ENCODE results near the gene NUCKS1.
"Not testable (repeated sequence)": the region's sequence is repeated elsewhere in the genome, so short reads cannot be mapped to it uniquely, and the experiment has no call there.

The NUCKS1 gene

DNA sequence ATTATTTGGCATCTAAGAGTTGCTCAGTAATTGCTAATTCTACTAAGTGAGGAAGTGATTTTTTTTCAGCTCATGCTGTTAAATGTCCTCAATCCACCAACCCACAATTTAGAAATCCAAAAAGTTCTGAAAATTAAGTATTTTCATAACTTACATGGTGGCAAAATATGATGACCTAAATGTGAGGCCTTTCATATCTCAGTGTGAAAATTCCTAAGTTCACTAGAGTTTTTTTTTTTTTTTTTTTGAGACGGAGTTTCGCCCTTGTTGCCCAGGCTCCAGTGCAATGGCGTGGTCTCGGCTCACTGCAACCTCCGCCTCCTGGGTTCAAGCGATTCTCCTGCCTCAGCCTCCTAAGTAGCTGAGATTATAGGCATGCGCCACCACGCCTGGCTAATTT, 5.6 kb downstream of the NUCKS1 start:
- H3K4me1 ChIP-seq (ENCODE audit: control insufficient read depth, insufficient read depth, low read length) = peaks cover 6% of the 10 kb centered on the region
- no peaks in the 10 kb centered on the region for H3K9me3 ChIP-seq (ENCODE audit: control insufficient read depth, low read length)

DNA sequence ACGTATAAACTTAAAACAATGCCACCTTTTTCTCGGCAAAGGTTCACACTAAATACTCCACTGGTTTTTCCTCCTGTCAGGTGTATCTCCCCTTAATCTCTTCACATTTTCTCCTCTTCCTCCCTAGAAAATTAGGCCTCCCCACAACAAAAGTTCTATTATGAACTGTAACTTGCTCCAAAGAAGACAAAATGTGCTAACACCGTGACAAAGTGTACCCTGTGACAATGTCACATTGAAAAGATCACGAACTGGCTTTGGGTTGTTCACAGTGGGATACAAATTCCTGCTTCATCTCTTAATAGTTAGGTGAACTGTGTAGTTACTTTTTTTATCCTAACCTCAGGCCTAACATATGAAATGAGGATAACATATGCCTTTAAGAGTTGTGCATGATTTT, 6.0 kb downstream of the NUCKS1 start:
- Histone ChIP-seq H3K4me1 (ENCODE audit: control insufficient read depth, insufficient read depth, low read length) (peaks cover 6% of the 10 kb centered on the region), H3K4me3 (ENCODE audit: low read length) (no peak overlapping the region), H3K9me3 (ENCODE audit: control insufficient read depth, low read length) (no peaks in the 10 kb centered on the region), H3K27me3 (ENCODE audit: control insufficient read depth, insufficient read depth, low read length) (no peaks in the 10 kb centered on the region), H3K36me3 (ENCODE audit: control insufficient read depth, insufficient read depth, low read length) (no peaks in the 10 kb centered on the region), H3K9ac (ENCODE audit: low read length) (no peak overlapping the region)

More for the DNA sequence above, 5.6 kb downstream of the NUCKS1 start:
- no peak overlapping the region for H3K4me3 ChIP-seq (ENCODE audit: low read length)
- no peaks in the 10 kb centered on the region for H3K27me3 ChIP-seq (ENCODE audit: control insufficient read depth, insufficient read depth, low read length)
- no peak overlapping the region for H3K9ac ChIP-seq (ENCODE audit: low read length)
- no peaks in the 10 kb centered on the region for H3K36me3 ChIP-seq (ENCODE audit: control insufficient read depth, insufficient read depth, low read length)

DNA sequence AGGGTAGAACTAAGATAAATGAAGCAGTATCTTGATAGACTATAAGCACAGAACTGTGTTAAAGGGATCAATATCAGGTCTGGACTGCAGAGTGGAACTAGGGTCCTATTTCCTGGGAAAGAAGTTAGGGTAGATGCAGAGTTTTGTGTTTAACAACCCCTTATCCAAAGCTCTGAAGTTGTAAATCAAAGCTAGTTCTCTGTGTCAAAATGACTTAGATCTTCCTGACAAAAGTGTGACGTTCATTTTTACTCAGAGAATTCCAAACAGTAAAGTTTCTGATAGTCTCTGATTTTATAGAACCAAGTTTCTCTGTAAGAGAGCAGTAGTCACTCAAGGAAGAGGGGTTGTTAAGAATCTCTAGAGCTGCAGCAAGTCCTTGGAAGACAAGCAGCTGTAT, 8.3 kb downstream of the NUCKS1 start:
- H3K9ac ChIP-seq (ENCODE audit: low read length) = no peak overlapping the region
- no peaks in the 10 kb centered on the region for H3K27me3 ChIP-seq (ENCODE audit: control insufficient read depth, insufficient read depth, low read length)
- H3K4me3 ChIP-seq (ENCODE audit: low read length) = no peak overlapping the region
- H3K36me3 ChIP-seq (ENCODE audit: control insufficient read depth, insufficient read depth, low read length) = no peaks in the 10 kb centered on the region
- no peaks in the 10 kb centered on the region for H3K4me1 ChIP-seq (ENCODE audit: control insufficient read depth, insufficient read depth, low read length)
- no peaks in the 10 kb centered on the region for H3K9me3 ChIP-seq (ENCODE audit: control insufficient read depth, low read length)

DNA sequence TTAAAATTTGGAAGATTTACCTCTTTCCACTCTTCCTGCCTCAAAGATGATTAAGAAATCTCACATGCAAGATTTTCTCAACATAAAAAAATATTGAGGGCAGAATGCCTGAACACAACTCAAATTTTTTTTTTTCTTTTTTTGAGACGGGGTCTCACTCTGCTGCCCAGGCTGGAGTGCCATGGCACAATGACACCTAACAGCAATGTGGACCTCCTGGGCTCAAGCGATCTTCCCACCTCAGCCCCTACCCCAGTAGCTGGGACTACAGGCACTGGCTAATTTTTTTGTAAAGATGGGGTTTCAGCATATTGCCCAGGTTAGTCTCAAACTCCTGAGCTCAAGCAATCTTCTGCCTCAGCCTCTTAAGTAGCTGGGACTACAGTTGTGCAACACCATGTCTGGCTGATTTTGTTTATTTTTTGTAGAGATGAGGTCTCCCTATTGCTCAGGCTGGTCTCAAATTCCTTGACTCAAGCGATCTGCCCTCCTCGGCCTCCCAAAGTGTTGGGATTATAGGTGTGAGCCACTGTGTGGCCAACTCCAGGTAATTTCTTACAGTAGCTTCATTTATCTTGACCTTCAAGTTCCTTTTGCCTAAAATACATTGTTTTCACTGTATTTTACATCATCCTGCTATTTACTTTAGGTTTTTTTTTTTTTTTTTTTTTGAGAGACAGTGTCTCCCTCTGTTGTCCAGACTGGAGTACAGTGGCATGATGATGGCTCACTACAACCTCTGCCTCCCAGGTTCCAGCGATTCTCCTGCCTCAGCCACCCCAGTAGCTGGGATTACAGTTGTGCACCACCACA, 10.4 kb downstream of the NUCKS1 start:
- H3K27me3 ChIP-seq (ENCODE audit: control insufficient read depth, insufficient read depth, low read length) = no peaks in the 10 kb centered on the region
- H3K9ac ChIP-seq (ENCODE audit: low read length) = no peak overlapping the region
- no peaks in the 10 kb centered on the region for H3K4me1 ChIP-seq (ENCODE audit: control insufficient read depth, insufficient read depth, low read length)
- no peaks in the 10 kb centered on the region for H3K9me3 ChIP-seq (ENCODE audit: control insufficient read depth, low read length)
- no peak overlapping the region for H3K4me3 ChIP-seq (ENCODE audit: low read length)
- H3K36me3 ChIP-seq (ENCODE audit: control insufficient read depth, insufficient read depth, low read length) = no peaks in the 10 kb centered on the region

DNA sequence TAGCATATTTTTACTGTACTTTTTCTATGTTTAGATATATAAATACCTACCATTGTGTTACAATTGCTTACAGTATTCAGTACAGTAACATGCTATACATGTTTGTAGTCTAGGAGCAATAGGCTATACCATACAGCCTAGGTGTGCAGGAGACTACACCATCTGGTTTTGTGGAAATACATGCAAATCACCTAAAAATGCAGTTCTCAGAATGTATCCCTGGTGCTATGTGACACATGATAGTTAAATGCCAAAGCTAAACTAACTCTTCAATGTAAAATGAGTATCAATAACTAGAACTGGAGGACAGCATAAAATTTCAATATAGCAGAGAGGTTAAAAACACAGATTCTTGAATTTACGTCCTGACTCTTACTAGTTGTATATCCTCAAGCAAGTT, 14.8 kb downstream of the NUCKS1 start:
- Histone ChIP-seq H3K9ac (ENCODE audit: low read length) (no peak overlapping the region), H3K9me3 (ENCODE audit: control insufficient read depth, low read length) (no peaks in the 10 kb centered on the region), H3K27me3 (ENCODE audit: control insufficient read depth, insufficient read depth, low read length) (no peaks in the 10 kb centered on the region), H3K4me1 (ENCODE audit: control insufficient read depth, insufficient read depth, low read length) (no peaks in the 10 kb centered on the region), H3K36me3 (ENCODE audit: control insufficient read depth, insufficient read depth, low read length) (no peaks in the 10 kb centered on the region), H3K4me3 (ENCODE audit: low read length) (no peak overlapping the region)

DNA sequence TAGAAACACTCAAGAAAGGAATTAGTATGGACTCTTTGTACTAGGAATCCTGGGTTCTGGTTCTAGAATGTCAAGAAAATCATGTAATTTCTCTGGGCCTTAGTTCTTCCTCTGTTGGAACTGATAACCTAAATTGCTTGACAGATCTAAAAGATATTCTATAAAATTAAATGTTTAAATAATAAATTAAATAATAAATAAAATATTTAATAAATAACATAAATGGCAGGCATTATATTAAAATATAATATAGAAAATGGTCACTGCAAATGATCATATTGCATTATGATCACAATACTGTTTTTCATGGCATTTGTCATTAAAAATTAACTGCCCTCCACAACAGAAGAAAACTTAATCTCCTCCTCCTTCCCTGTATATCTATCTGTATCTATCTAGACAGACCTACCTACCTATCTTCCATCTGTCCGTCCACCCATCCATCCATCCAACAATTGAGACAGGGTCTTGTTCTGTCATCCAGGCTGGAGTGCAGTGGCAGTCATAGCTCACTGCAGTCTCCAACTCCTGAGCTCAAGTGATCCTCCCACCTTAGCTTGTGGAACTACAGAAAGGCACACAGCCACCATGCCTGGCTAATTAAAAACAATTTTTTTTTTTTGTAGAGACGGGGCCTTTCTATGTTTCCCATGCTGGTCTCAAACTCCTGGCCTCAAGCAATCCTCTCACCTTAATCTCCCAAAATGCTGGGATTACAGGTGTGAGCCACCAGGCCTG, 16.4 kb downstream of the NUCKS1 start:
- no peak overlapping the region for H3K4me3 ChIP-seq (ENCODE audit: low read length)
- H3K9me3 ChIP-seq (ENCODE audit: control insufficient read depth, low read length) = no peaks in the 10 kb centered on the region
- H3K27me3 ChIP-seq (ENCODE audit: control insufficient read depth, insufficient read depth, low read length) = no peaks in the 10 kb centered on the region
- no peaks in the 10 kb centered on the region for H3K36me3 ChIP-seq (ENCODE audit: control insufficient read depth, insufficient read depth, low read length)
- H3K9ac ChIP-seq (ENCODE audit: low read length) = no peak overlapping the region
- no peaks in the 10 kb centered on the region for H3K4me1 ChIP-seq (ENCODE audit: control insufficient read depth, insufficient read depth, low read length)

DNA sequence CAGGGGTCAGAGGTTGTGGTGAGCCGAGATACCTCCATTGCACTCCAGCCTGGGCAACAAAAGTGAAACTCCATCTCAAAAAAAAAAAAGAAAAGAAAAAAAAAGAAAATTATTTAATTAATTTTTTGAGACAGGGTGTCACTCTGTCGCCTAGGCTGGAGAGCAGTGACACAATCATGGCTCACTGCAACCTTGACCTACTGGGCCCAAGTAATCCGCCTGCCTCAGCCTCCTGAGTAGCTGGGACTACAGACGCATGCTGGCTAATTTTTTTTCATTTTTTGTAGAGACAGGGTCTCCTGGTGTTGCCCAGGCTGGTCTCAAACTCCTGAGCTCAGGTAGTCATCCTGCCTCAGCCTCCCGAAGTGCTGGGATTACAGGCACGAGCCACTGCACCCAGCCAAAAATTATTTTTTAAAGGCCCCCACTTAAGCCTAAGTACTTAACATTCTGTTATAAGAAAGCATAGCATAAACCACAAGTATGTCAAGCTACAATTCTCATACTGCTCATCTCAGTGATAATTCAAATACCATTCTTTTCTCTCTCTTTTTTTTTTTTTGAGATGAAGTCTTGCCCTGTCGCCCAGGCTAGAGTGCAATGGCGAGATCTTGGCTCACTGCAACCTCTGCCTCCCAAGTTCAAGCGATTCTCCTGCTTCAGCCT, 19.9 kb downstream of the NUCKS1 start:
- Histone ChIP-seq H3K36me3 (ENCODE audit: control insufficient read depth, insufficient read depth, low read length) (no peaks in the 10 kb centered on the region), H3K4me1 (ENCODE audit: control insufficient read depth, insufficient read depth, low read length) (peaks cover 7% of the 10 kb centered on the region), H3K9me3 (ENCODE audit: control insufficient read depth, low read length) (no peaks in the 10 kb centered on the region), H3K27me3 (ENCODE audit: control insufficient read depth, insufficient read depth, low read length) (no peaks in the 10 kb centered on the region), H3K4me3 (ENCODE audit: low read length) (no peak overlapping the region), H3K9ac (ENCODE audit: low read length) (no peak overlapping the region)

DNA sequence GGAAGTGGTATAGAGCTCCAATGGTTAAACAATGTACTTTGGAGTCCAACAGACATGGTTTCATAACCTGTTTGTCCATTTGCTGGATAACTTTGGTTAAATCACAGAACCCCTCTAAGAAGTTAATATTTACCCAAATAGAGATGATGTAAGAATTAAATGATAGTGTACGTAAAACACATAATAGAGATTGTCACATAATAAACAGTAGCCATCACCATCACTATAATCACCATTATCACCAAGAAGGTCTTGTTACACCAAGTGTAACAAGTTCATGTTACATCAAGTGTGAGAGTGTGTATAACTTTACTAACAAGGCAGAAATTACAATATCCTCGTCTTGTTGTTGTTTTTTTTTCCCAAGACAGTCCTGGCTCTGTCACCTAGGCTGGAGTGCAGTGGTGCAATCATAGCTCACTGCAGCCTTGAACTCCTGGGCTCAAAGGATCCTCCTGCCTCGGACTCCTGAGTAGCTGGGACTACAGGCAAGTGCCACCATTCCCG, 23.3 kb downstream of the NUCKS1 start:
- no peaks in the 10 kb centered on the region for H3K36me3 ChIP-seq (ENCODE audit: control insufficient read depth, insufficient read depth, low read length)
- no peaks in the 10 kb centered on the region for H3K9me3 ChIP-seq (ENCODE audit: control insufficient read depth, low read length)
- no peaks in the 10 kb centered on the region for H3K27me3 ChIP-seq (ENCODE audit: control insufficient read depth, insufficient read depth, low read length)
- H3K9ac ChIP-seq (ENCODE audit: low read length) = no peak overlapping the region
- peaks cover 7% of the 10 kb centered on the region for H3K4me1 ChIP-seq (ENCODE audit: control insufficient read depth, insufficient read depth, low read length)
- H3K4me3 ChIP-seq (ENCODE audit: low read length) = no peak overlapping the region

DNA sequence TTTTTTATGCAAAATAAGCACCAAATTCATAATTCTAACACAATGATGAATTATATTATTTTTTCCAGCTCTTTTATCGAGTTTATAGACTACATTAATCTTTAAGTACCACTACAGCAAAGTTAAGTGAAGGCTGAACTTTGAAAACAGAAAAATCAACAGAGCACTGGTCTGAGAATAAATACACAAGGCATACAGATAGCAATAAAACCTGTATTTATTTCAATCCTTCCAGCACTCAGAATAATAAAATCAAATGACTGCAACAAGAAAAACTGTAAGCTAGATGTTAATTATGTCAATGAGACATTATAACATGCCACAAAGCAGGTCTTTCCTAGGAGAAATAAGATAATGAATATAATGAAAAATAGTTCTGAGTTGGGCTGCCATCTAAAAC, 24.5 kb downstream of the NUCKS1 start:
- no peaks in the 10 kb centered on the region for H3K9me3 ChIP-seq (ENCODE audit: control insufficient read depth, low read length)
- H3K4me1 ChIP-seq (ENCODE audit: control insufficient read depth, insufficient read depth, low read length) = peaks cover 7% of the 10 kb centered on the region
- H3K27me3 ChIP-seq (ENCODE audit: control insufficient read depth, insufficient read depth, low read length) = no peaks in the 10 kb centered on the region
- no peak overlapping the region for H3K9ac ChIP-seq (ENCODE audit: low read length)
- H3K36me3 ChIP-seq (ENCODE audit: control insufficient read depth, insufficient read depth, low read length) = no peaks in the 10 kb centered on the region
- no peak overlapping the region for H3K4me3 ChIP-seq (ENCODE audit: low read length)

DNA sequence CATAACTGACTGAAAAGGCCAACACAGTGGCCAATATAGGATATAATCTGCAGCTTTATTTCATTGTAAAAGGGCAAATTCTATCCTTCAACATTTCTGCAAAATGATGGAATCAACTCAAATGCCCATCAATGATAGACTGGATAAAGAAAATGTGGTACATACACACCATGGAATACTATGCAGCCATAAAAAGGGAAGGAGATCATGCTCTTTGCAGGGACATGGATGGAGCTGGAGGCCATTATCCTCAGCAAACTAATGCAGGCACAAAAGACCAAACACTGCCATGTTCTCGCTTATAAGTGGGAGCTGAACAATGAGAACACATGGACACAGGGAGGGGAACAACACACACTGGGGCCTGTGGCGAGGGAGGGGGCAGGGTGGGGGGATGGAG, 29.2 kb downstream of the NUCKS1 start:
- not testable (repeated sequence) for H3K27me3 ChIP-seq (ENCODE audit: control insufficient read depth, insufficient read depth, low read length); H3K9me3 ChIP-seq (ENCODE audit: control insufficient read depth, low read length); H3K9ac ChIP-seq (ENCODE audit: low read length); H3K4me3 ChIP-seq (ENCODE audit: low read length); H3K36me3 ChIP-seq (ENCODE audit: control insufficient read depth, insufficient read depth, low read length)
- peaks cover 13% of the 10 kb centered on the region for H3K4me1 ChIP-seq (ENCODE audit: control insufficient read depth, insufficient read depth, low read length)

DNA sequence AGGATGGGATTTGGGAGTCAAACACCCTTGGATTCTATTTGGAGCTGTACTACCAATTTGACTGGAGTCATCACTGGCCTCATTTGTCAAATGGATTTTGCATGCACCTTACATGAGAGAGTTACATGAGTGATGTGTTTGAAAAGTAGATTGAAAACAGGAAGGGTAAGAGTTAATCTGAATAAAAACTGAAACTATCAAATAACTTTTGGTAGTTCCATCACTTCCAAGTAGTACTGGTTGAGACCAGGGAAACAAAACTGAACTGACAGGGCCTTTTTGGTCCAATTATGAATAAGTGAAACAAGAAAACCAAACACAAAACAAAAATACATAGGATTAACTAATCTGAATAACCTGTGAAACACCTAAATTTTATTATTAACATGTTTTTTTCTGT, 30.2 kb downstream of the NUCKS1 start:
- H3K4me3 ChIP-seq (ENCODE audit: low read length) = no peak overlapping the region
- no peaks in the 10 kb centered on the region for H3K9me3 ChIP-seq (ENCODE audit: control insufficient read depth, low read length)
- H3K9ac ChIP-seq (ENCODE audit: low read length) = no peak overlapping the region
- H3K36me3 ChIP-seq (ENCODE audit: control insufficient read depth, insufficient read depth, low read length) = peaks cover 4% of the 10 kb centered on the region
- H3K27me3 ChIP-seq (ENCODE audit: control insufficient read depth, insufficient read depth, low read length) = no peaks in the 10 kb centered on the region
- peaks cover 16% of the 10 kb centered on the region for H3K4me1 ChIP-seq (ENCODE audit: control insufficient read depth, insufficient read depth, low read length)

DNA sequence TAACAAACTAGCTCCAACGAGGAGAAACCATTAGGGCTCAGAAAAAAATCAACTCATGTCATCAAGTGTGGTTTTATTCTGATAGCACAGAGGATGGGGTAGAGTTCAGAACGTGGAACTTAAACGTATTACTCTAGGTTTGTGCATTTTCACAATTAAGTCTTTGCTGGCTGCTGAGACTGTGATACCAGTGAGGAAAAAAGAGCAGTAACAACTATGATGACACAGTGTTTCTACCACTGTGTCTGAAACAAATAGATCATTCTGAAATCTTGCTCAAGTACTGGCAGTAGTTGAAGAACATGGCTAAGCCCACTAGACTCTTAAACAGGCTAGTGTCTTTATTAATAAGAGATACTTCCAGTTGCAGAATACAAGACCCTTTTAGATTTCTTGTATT, 31.0 kb downstream of the NUCKS1 start:
- H3K9ac ChIP-seq (ENCODE audit: low read length) = no peak overlapping the region
- H3K4me3 ChIP-seq (ENCODE audit: low read length) = no peak overlapping the region
- peaks cover 16% of the 10 kb centered on the region for H3K4me1 ChIP-seq (ENCODE audit: control insufficient read depth, insufficient read depth, low read length)
- H3K27me3 ChIP-seq (ENCODE audit: control insufficient read depth, insufficient read depth, low read length) = no peaks in the 10 kb centered on the region
- H3K9me3 ChIP-seq (ENCODE audit: control insufficient read depth, low read length) = no peaks in the 10 kb centered on the region
- peaks cover 4% of the 10 kb centered on the region for H3K36me3 ChIP-seq (ENCODE audit: control insufficient read depth, insufficient read depth, low read length)

All from mucosa of stomach (tissue), 1 donor.